H1 (cell line): ENCODE measurements around the gene RAB24. TPM values are rescaled to one million over a fixed set of nuclear protein-coding genes. Genes with fewer than 3 reads are reported as not detected.

Experiments
- BACH1 ChIP-seq: IDR thresholded peaks from 2 replicates; pipeline ENCODE4 v1.6.1; 2012; ENCODE audit warnings: low read length, improper control_type of control experiment
- CBX8 ChIP-seq: fragments of 300-800, 300-1000 bp; sonication (generic); IDR thresholded peaks from 2 replicates; pipeline ENCODE4 v1.7.1; 2016; ENCODE audit warnings: low read depth, low read length, borderline replicate concordance
- EP300 ChIP-seq, 2 experiments: IDR thresholded peaks; 1 replicate in 1 of 2; 2 replicates in 1 of 2; pipeline ENCODE4 v1.6.1; 2011 to 2012; ENCODE audit warnings: low read depth in 2 of 2, low read length in 2 of 2, mild to moderate bottlenecking in 2 of 2, borderline replicate concordance in 1 of 2, inconsistent platforms in 1 of 2, moderate library complexity in 1 of 2
- RNF2 ChIP-seq: fragments of 200-900, 300-1000 bp; sonication (generic); IDR thresholded peaks from 2 replicates; pipeline ENCODE4 v1.7.1; 2016; ENCODE audit warnings: borderline replicate concordance, low read depth, mild to moderate bottlenecking, antibody characterized with exemption, low read length; ENCODE audit not compliant: poor library complexity, severe bottlenecking; ENCODE audit errors: missing control alignments
- SAP30 ChIP-seq: fragments of 300-600 bp; sonication (generic); IDR thresholded peaks from 2 replicates; pipeline ENCODE4 v1.7.1; 2012; ENCODE audit warnings: low read length, moderate library complexity, mild to moderate bottlenecking, inconsistent platforms; ENCODE audit not compliant: insufficient read depth, insufficient replicate concordance
- SIX5 ChIP-seq: IDR thresholded peaks from 2 replicates; pipeline ENCODE4 v1.6.1; 2011; ENCODE audit warnings: mild to moderate bottlenecking, low read depth, low read length
- SP2 ChIP-seq: IDR thresholded peaks from 2 replicates; pipeline ENCODE4 v1.6.1; 2012; ENCODE audit warnings: mild to moderate bottlenecking, low read length, inconsistent platforms
- polyA plus RNA-seq, 7 experiments: library from polyadenylated mRNA; depleted of rRNA in 3 of 7; stranded (reverse) in 5 of 7; unstranded in 2 of 7; fragments of >200 nt in 5 of 7; fragments of 200-250 nt in 2 of 7; gene quantifications; 1 replicate in 5 of 7; 2 replicates in 1 of 7; 4 replicates in 1 of 7; pipeline versions ENCODE4 v1.2.1 to v1.2.3, GENCODE V29; 2011 to 2013; ENCODE audit warnings: missing spikeins in 2 of 7, mixed read lengths in 2 of 7
- total RNA-seq: library from RNA; stranded (reverse); fragmentation: NEBNext Ultra II Directional; extraction: Animal tissue kit (Norgen Biotek cat#: 25700); gene quantifications from 2 replicates; pipeline ENCODE4 v1.2.1, GENCODE V29; 2021

Gene RAB24
- total and polyA plus RNA-seq, 2 of the 8 experiments (the other 6 are each of a cell fraction or from before 2014, with no cell fraction given): 18.8 to 33.8 TPM

DNA sequence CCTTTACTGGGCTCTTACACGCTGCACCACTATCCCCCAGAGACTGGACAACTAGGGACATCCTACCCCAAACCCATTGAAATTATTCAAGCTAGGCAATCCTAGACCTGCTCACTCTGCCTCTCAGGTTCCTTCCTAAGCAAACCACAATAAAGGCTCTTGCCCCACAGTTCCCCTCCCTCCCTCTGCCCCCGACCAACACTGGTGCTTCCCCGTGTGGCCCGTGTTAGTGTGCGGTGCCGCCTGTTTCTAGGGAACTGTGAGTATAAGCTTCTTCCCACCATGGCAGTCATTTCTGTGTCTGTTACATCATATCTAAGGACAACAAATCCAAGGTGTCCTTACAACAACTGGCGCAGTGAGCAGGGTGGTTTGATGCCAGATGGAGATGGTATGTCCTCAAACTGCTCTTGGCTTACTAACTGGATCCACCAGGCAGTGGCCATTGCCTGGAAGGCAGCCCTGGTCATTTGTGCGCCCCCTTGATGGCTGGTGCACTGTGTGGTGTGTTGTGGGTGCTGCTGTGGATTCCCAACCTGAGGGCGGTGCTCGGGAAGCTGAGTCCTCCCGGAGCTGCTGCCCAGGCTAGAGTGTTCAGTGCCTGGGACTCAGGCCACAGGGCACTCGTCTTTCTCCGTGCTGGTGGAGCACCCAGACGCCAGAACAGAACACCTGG lies 16.5 kb upstream of the RAB24 start (continued):
- no peak for TF ChIP-seq EP300 (IDR thresholded peaks at IDR 0.05; ENCODE audit: borderline replicate concordance in 1 of 2, low read depth in 2 of 2, low read length in 2 of 2)
- TF ChIP-seq SIX5: no peak
- no peak for TF ChIP-seq CBX8
- TF ChIP-seq BACH1: no peak
- no peak for TF ChIP-seq RNF2
- no peak for TF ChIP-seq SAP30
- no peak for TF ChIP-seq SP2
